Mucosa of stomach (tissue), 1 donor: Measurements from ENCODE around the gene C1orf198.
"Not testable (repeated sequence)": the region's sequence is repeated elsewhere in the genome, so short reads cannot be mapped to it uniquely, and the experiment has no call there.

Experiments used
- H3K27me3 ChIP-seq: one replicate; pipeline ENCODE4 v1.7.0; 2013; ENCODE audit warnings: mild to moderate bottlenecking, low read length; ENCODE audit not compliant: control insufficient read depth, insufficient read depth
- H3K36me3 ChIP-seq: one replicate; pipeline ENCODE4 v1.7.0; 2013; ENCODE audit warnings: low read length; ENCODE audit not compliant: control insufficient read depth, insufficient read depth
- H3K4me1 ChIP-seq: one replicate; pipeline ENCODE4 v1.7.0; 2013; ENCODE audit warnings: mild to moderate bottlenecking, low read length; ENCODE audit not compliant: control insufficient read depth, insufficient read depth
- H3K4me3 ChIP-seq: one replicate; pipeline ENCODE4 v1.7.0; 2013; ENCODE audit warnings: low read length
- H3K9ac ChIP-seq: one replicate; pipeline ENCODE4 v1.7.0; 2013; ENCODE audit warnings: mild to moderate bottlenecking, low read length, moderate library complexity
- H3K9me3 ChIP-seq: one replicate; pipeline ENCODE4 v1.7.0; 2013; ENCODE audit warnings: mild to moderate bottlenecking, low read length, moderate library complexity; ENCODE audit not compliant: control insufficient read depth
- donor health status: Pancreatic carcinoma.

C1orf198 gene

GRCh38 chr1:230854423-230854822, 13.9 kb downstream of the C1orf198 start:
- Histone ChIP-seq H3K9ac (no peak overlapping the region), H3K4me3 (no peak overlapping the region), H3K36me3 (no peaks in the 10 kb centered on the region), H3K27me3 (no peaks in the 10 kb centered on the region), H3K4me1 (peaks cover 11% of the 10 kb centered on the region), H3K9me3 (no peaks in the 10 kb centered on the region)

DNA sequence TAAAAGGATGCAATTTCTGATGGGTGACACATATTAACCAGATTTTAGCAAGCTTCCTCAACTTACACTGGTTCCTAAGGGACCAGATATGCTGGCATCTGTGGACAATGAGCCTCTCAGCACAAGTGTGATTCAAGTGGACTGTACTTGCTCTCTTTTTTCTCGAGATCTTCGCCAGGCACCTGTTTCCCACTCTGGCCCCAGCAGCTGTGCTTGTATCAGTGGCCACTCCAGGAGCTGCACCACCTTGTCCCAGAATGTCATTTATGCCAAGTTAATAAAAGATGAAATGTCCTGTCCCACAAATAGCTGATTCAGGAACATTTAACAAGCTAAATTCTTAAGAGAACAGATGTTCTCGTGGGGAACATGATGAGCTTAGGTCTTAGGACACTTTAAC, 14.6 kb downstream of the C1orf198 start:
- Histone ChIP-seq H3K4me1 (peaks cover 11% of the 10 kb centered on the region), H3K4me3 (no peak overlapping the region)

GRCh38 chr1:230852959-230853358, 15.4 kb downstream of the C1orf198 start:
- no peak overlapping the region for H3K9ac ChIP-seq
- H3K4me1 ChIP-seq: peaks cover 11% of the 10 kb centered on the region
- no peak overlapping the region for H3K4me3 ChIP-seq
- H3K27me3 ChIP-seq: no peaks in the 10 kb centered on the region
- H3K36me3 ChIP-seq: no peaks in the 10 kb centered on the region
- H3K9me3 ChIP-seq: no peaks in the 10 kb centered on the region

More for the DNA sequence above, 14.6 kb downstream of the C1orf198 start:
- Histone ChIP-seq H3K27me3 (no peaks in the 10 kb centered on the region), H3K9ac (no peak overlapping the region), H3K36me3 (no peaks in the 10 kb centered on the region), H3K9me3 (no peaks in the 10 kb centered on the region)

DNA sequence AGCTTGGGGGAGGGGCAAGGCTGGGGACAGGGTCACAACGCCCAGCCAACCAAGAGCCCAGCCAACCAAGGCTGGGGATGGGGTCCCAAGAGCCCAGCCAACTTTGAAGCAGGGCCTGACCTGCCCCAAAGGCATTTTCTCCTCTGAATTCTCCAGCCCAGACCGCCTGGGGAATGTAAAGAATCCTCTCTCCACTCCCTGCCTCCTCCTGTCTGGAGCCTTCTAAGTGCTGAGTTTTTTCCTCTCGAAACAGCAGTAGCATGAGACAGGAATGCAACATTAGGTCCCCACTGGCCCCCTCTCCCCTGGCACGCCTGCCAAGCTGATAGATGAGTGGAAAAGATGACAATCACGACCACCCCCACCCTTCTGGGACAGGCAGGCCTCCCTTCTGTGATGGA, 17.0 kb downstream of the C1orf198 start:
- Histone ChIP-seq H3K4me1 (peaks cover 11% of the 10 kb centered on the region), H3K9ac (no peak overlapping the region), H3K4me3 (no peak overlapping the region)

DNA sequence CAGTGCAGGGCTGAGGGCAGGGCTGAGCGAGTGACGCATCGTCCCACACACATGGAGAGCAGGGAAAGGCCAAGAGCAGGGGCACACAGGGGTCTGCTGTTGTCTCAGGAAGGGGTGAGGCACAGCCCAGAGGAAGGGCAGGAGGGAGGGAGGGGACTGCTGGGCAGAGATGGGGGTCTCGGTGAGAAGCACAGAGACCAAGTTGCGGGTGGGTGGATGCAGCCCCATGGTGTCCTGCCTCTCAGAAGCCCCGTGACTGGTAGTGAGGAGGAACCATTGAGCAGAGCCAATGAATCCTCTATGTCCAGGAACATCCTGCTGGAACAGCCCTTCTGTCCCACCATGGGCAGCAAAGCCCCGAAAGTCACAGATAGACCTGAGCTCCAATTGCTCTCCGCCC, 17.8 kb downstream of the C1orf198 start:
- H3K27me3 ChIP-seq: no peaks in the 10 kb centered on the region
- no peaks in the 10 kb centered on the region for H3K9me3 ChIP-seq
- H3K9ac ChIP-seq: no peak overlapping the region
- no peaks in the 10 kb centered on the region for H3K36me3 ChIP-seq
- no peak overlapping the region for H3K4me3 ChIP-seq
- peaks cover 11% of the 10 kb centered on the region for H3K4me1 ChIP-seq

More for the DNA sequence above, 17.0 kb downstream of the C1orf198 start:
- Histone ChIP-seq H3K36me3 (no peaks in the 10 kb centered on the region), H3K27me3 (no peaks in the 10 kb centered on the region), H3K9me3 (no peaks in the 10 kb centered on the region)

- H3K4me3 ChIP-seq: no peak overlapping the region
- no peaks in the 10 kb centered on the region for H3K9me3 ChIP-seq
- peaks cover 11% of the 10 kb centered on the region for H3K4me1 ChIP-seq
- no peak overlapping the region for H3K9ac ChIP-seq
- H3K36me3 ChIP-seq: no peaks in the 10 kb centered on the region
- H3K27me3 ChIP-seq: no peaks in the 10 kb centered on the region
Measured at GRCh38 chr1:230849451-230850224, 18.7 kb downstream of the C1orf198 start.

DNA sequence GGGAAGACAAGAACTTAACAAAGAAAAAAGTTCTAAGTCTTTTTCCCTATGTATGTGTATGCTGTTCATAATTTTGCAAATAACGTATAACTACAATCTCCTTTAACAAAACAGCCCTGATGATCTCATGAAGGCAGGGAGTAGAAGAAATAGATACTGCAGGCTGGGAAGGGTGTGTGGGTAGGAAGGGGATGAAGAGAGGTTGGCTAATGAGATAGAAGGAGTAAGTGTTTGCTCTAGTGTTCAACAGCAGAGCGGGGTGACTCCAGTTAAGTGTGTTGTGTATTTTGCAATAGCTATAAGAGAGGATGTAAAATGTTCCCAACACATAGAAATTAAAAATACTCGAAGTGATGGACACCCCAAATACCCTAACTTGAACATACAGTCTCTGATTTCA, 20.1 kb downstream of the C1orf198 start:
- H3K4me1 ChIP-seq: peaks cover 11% of the 10 kb centered on the region
- H3K27me3 ChIP-seq: no peaks in the 10 kb centered on the region
- H3K36me3 ChIP-seq: no peaks in the 10 kb centered on the region
- no peaks in the 10 kb centered on the region for H3K9me3 ChIP-seq
- H3K4me3 ChIP-seq: no peak overlapping the region
- no peak overlapping the region for H3K9ac ChIP-seq

- not testable (repeated sequence) for H3K36me3 ChIP-seq, H3K9me3 ChIP-seq, H3K27me3 ChIP-seq, H3K4me1 ChIP-seq, H3K4me3 ChIP-seq, H3K9ac ChIP-seq
Measured at GRCh38 chr1:230845184-230845583, 23.1 kb downstream of the C1orf198 start.

- H3K36me3 ChIP-seq: no peaks in the 10 kb centered on the region
- no peaks in the 10 kb centered on the region for H3K27me3 ChIP-seq
- no peaks in the 10 kb centered on the region for H3K9me3 ChIP-seq
- no peak overlapping the region for H3K9ac ChIP-seq
- H3K4me3 ChIP-seq: no peak overlapping the region
- H3K4me1 ChIP-seq: peaks cover under 1% of the 10 kb centered on the region
Measured at GRCh38 chr1:230844561-230844960, 23.8 kb downstream of the C1orf198 start.

DNA sequence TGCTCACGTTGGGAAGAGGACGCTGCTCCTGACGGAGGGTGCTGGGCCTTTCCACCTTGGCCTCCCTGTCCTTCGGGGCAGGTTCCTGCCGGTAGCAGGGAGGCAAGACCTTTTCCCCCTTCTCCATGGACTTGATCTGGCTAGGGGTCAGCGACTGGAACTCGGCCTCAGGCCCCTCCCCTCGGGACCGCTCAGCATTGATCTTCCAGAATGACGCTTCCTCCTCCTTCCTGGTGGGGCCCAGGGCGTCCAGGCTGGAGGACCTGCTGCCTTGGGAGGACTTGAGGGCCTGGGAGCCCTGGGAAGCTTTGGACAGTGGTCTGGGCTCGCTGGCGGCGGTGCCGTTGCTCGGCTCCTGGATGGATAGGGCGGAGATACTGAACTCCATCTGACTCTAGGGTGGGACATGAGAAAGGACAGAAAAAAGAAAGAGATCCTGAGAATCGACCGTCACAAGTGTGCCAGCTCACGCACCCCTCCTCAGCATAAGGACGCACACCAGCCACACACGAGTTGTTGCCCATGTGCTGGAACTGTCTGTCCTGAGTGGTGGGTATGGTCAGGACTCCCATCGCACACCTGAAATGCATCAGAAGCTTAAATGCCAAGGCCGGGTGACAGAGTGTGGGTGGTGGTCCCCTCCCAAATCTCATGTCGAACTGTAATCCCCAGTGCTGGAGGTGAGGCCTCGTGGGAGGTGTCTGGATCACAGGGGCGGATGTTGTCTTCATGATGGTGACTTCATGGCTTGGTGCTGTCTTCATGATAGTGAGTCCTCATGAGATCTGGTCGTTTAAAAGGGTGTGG, 24.6 kb downstream of the C1orf198 start:
- H3K4me3 ChIP-seq: no peak overlapping the region
- no peaks in the 10 kb centered on the region for H3K4me1 ChIP-seq
- no peaks in the 10 kb centered on the region for H3K36me3 ChIP-seq
- H3K9me3 ChIP-seq: no peaks in the 10 kb centered on the region
- no peaks in the 10 kb centered on the region for H3K27me3 ChIP-seq
- H3K9ac ChIP-seq: no peak overlapping the region

- no peak overlapping the region for H3K9ac ChIP-seq
- H3K36me3 ChIP-seq: no peaks in the 10 kb centered on the region
- no peak overlapping the region for H3K4me3 ChIP-seq
- H3K27me3 ChIP-seq: no peaks in the 10 kb centered on the region
- H3K4me1 ChIP-seq: no peaks in the 10 kb centered on the region
- H3K9me3 ChIP-seq: no peaks in the 10 kb centered on the region
Measured at GRCh38 chr1:230842801-230843200, 25.5 kb downstream of the C1orf198 start.

GRCh38 chr1:230839173-230839572, 29.1 kb downstream of the C1orf198 start:
- H3K27me3 ChIP-seq: no peaks in the 10 kb centered on the region
- H3K9me3 ChIP-seq: no peaks in the 10 kb centered on the region
- no peak overlapping the region for H3K4me3 ChIP-seq
- H3K4me1 ChIP-seq: no peaks in the 10 kb centered on the region
- H3K36me3 ChIP-seq: no peaks in the 10 kb centered on the region
- H3K9ac ChIP-seq: no peak overlapping the region
